GM12873 (cell line): Measurements from ENCODE around the gene CHADL.

ENCODE experiments used
- CTCF ChIP-seq: IDR thresholded peaks from 2 replicates; pipeline ENCODE4 v1.5.1; 2012; ENCODE audit warnings: low read depth, mild to moderate bottlenecking, moderate library complexity, low read length, control low read depth; ENCODE audit not compliant: insufficient read depth; ENCODE audit errors: missing control alignments

The CHADL gene

GRCh38 chr22:41264408-41264941 lies 23.7 kb upstream of the CHADL start:
- TF ChIP-seq CTCF, result no peak

- no peak for TF ChIP-seq CTCF
Measured at GRCh38 chr22:41263704-41264103, 23.0 kb upstream of the CHADL start.

- no peak for TF ChIP-seq CTCF
Measured at GRCh38 chr22:41262250-41262765, 21.6 kb upstream of the CHADL start.

- no peak for TF ChIP-seq CTCF
Measured at GRCh38 chr22:41261541-41262249, 21.0 kb upstream of the CHADL start.

- no peak for TF ChIP-seq CTCF
Measured at GRCh38 chr22:41260871-41261270, 20.1 kb upstream of the CHADL start.

- TF ChIP-seq CTCF, result no peak
Measured at GRCh38 chr22:41257696-41258095, 17.0 kb upstream of the CHADL start.

- no peak for TF ChIP-seq CTCF
Measured at GRCh38 chr22:41256254-41257253, 15.8 kb upstream of the CHADL start.
